ENCODE results near the gene TSPAN9.

- no peak for TF ChIP-seq FOXP2 (optimal IDR thresholded peaks at IDR 0.05; ENCODE audit: borderline replicate concordance, extremely low read depth, extremely low read length, insufficient read depth)
- TF ChIP-seq, protein P1, sequence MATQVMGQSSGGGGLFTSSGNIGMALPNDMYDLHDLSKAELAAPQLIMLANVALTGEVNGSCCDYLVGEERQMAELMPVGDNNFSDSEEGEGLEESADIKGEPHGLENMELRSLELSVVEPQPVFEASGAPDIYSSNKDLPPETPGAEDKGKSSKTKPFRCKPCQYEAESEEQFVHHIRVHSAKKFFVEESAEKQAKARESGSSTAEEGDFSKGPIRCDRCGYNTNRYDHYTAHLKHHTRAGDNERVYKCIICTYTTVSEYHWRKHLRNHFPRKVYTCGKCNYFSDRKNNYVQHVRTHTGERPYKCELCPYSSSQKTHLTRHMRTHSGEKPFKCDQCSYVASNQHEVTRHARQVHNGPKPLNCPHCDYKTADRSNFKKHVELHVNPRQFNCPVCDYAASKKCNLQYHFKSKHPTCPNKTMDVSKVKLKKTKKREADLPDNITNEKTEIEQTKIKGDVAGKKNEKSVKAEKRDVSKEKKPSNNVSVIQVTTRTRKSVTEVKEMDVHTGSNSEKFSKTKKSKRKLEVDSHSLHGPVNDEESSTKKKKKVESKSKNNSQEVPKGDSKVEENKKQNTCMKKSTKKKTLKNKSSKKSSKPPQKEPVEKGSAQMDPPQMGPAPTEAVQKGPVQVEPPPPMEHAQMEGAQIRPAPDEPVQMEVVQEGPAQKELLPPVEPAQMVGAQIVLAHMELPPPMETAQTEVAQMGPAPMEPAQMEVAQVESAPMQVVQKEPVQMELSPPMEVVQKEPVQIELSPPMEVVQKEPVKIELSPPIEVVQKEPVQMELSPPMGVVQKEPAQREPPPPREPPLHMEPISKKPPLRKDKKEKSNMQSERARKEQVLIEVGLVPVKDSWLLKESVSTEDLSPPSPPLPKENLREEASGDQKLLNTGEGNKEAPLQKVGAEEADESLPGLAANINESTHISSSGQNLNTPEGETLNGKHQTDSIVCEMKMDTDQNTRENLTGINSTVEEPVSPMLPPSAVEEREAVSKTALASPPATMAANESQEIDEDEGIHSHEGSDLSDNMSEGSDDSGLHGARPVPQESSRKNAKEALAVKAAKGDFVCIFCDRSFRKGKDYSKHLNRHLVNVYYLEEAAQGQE (IDR thresholded peaks at IDR 0.05; ENCODE audit: insufficient read depth in 1 of 2, low read depth in 2 of 2, low read length in 2 of 2): no peak
These were observed 107.3 kb downstream of the TSPAN9 start for GRCh38 chr12:3184485-3184884.
